HepG2 (cell line): ENCODE results near the gene TMEM198. TPM values are rescaled to one million over a fixed set of nuclear protein-coding genes. Genes with fewer than 3 reads are reported as not detected.

ENCODE experiments used
- ATF7 ChIP-seq, 2 experiments: fragments of 450-650 bp in 1 of 2; sonication (generic) in 1 of 2; formaldehyde crosslinking in 1 of 2; IDR thresholded peaks; 2 replicates each; pipeline versions ENCODE4 v1.4.0 to v1.6.1; 2016 to 2020; ENCODE audit warnings: antibody characterized with exemption in 1 of 2, mild to moderate bottlenecking in 1 of 2, missing genetic modification reagents in 1 of 2
- BRCA1 ChIP-seq: sonication (generic); formaldehyde crosslinking; IDR thresholded peaks from 2 replicates; pipeline ENCODE4 v1.4.0; 2020; ENCODE audit warnings: missing genetic modification reagents
- BRD4 ChIP-seq: sonication (generic); formaldehyde crosslinking; IDR thresholded peaks from 2 replicates; pipeline ENCODE4 v1.4.0; 2020; ENCODE audit warnings: missing genetic modification reagents
- EED ChIP-seq: sonication (generic); formaldehyde crosslinking; IDR thresholded peaks from 2 replicates; pipeline ENCODE4 v1.5.0; 2020; ENCODE audit warnings: mild to moderate bottlenecking, missing genetic modification reagents
- EHMT2 ChIP-seq: fragments of 200-600 bp; sonication (generic); IDR thresholded peaks from 2 replicates; pipeline ENCODE4 v1.7.0; 2017; ENCODE audit warnings: antibody characterized with exemption, low read depth, low read length, borderline replicate concordance
- FOXO1 ChIP-seq: sonication (generic); formaldehyde crosslinking; IDR thresholded peaks from 2 replicates; pipeline ENCODE4 v1.4.0; 2020; ENCODE audit warnings: missing genetic modification reagents
- GLI4 ChIP-seq: sonication (generic); formaldehyde crosslinking; IDR thresholded peaks from 2 replicates; pipeline ENCODE4 v1.5.1; 2020; ENCODE audit warnings: missing genetic modification reagents, mild to moderate bottlenecking, moderate library complexity, borderline replicate concordance
- GPN1 ChIP-seq: sonication (generic); formaldehyde crosslinking; IDR thresholded peaks from 2 replicates; pipeline ENCODE4 v1.5.1; 2020; ENCODE audit warnings: missing genetic modification reagents, borderline replicate concordance
- HOXA5 ChIP-seq: sonication (generic); formaldehyde crosslinking; IDR thresholded peaks from 2 replicates; pipeline ENCODE4 v1.4.0; 2020; ENCODE audit warnings: missing genetic modification reagents
- KAT7 ChIP-seq: IDR thresholded peaks from 2 replicates; pipeline ENCODE4 v1.6.1; 2018; ENCODE audit warnings: borderline replicate concordance, missing compliant biosample characterization
- KDM5B ChIP-seq: sonication (generic); formaldehyde crosslinking; IDR thresholded peaks from 2 replicates; pipeline ENCODE4 v1.4.0; 2020; ENCODE audit warnings: missing genetic modification reagents, mild to moderate bottlenecking, borderline replicate concordance
- KLF16 ChIP-seq, 2 experiments: sonication (generic) in 1 of 2; formaldehyde crosslinking in 1 of 2; IDR thresholded peaks; 2 replicates each; pipeline versions ENCODE4 v1.6.1 to v1.8.0; 2016 to 2023; ENCODE audit warnings: missing genetic modification reagents in 2 of 2, missing compliant biosample characterization in 1 of 2
- MATR3 ChIP-seq: sonication (generic); formaldehyde crosslinking; IDR thresholded peaks from 2 replicates; pipeline ENCODE4 v1.4.0; 2020; ENCODE audit warnings: missing genetic modification reagents
- SRSF4 ChIP-seq: fragments of 200-400 bp; formaldehyde crosslinking; IDR thresholded peaks from one replicate; pipeline ENCODE4 v1.6.1; 2018; ENCODE audit warnings: mild to moderate bottlenecking, low read depth, low read length, moderate library complexity; ENCODE audit not compliant: poor library complexity, severe bottlenecking
- TCF12 ChIP-seq, 2 experiments: fragments of 450-650 bp in 1 of 2; sonication (generic) in 1 of 2; formaldehyde crosslinking in 1 of 2; IDR thresholded peaks; 2 replicates each; pipeline versions ENCODE4 v1.6.1 to v1.8.0; 2017 to 2022; ENCODE audit warnings: antibody characterized with exemption in 1 of 2, mild to moderate bottlenecking in 1 of 2, missing genetic modification reagents in 1 of 2, moderate library complexity in 1 of 2
- ZBTB3 ChIP-seq: sonication (generic); formaldehyde crosslinking; IDR thresholded peaks from 2 replicates; pipeline ENCODE4 v1.4.0; 2020; ENCODE audit warnings: low read depth, mild to moderate bottlenecking, moderate library complexity, missing genetic modification reagents, borderline replicate concordance
- ZNF101 ChIP-seq: sonication (generic); formaldehyde crosslinking; IDR thresholded peaks from 2 replicates; pipeline ENCODE4 v1.4.0; 2020; ENCODE audit warnings: mild to moderate bottlenecking, low read depth, missing genetic modification reagents, borderline replicate concordance
- ZNF232 ChIP-seq: sonication (generic); formaldehyde crosslinking; IDR thresholded peaks from 2 replicates; pipeline ENCODE4 v1.4.0; 2020; ENCODE audit warnings: missing genetic modification reagents, borderline replicate concordance
- ZNF3 ChIP-seq: IDR thresholded peaks from 2 replicates; pipeline ENCODE4 v1.7.0; 2017; ENCODE audit warnings: inconsistent platforms
- polyA plus RNA-seq, 8 experiments: library from polyadenylated mRNA; depleted of rRNA in 3 of 8; stranded (reverse) in 7 of 8; unstranded in 1 of 8; fragments of >200 nt; fragmentation: Illumina TruSeq in 4 of 8; extraction: Trizol in 4 of 8; gene quantifications; 2 replicates each; pipeline versions ENCODE4 v1.2.1 to v1.2.3, GENCODE V29; 2011 to 2016; ENCODE audit warnings: low read depth in 4 of 8, missing spikeins in 1 of 8, mixed read lengths in 1 of 8; ENCODE audit not compliant: insufficient read depth in 1 of 8
- total RNA-seq, 5 experiments: library from RNA; depleted of rRNA; stranded (reverse); fragments of >200 nt; fragmentation: Illumina TruSeq; extraction: Trizol; gene quantifications; 2 replicates each; pipeline ENCODE4 v1.2.3, GENCODE V29; 2016; ENCODE audit warnings: low read depth in 1 of 5
- TF ChIP-seq, protein P1 (sequence below): sonication (generic); formaldehyde crosslinking; IDR thresholded peaks from 2 replicates; pipeline ENCODE4 v1.4.0; 2020; ENCODE audit warnings: mild to moderate bottlenecking, missing genetic modification reagents
- TF ChIP-seq, protein P2 (sequence below): sonication (generic); formaldehyde crosslinking; IDR thresholded peaks from 2 replicates; pipeline ENCODE4 v1.4.0; 2020; ENCODE audit warnings: mild to moderate bottlenecking, missing genetic modification reagents, borderline replicate concordance

Gene TMEM198
- total and polyA plus RNA-seq, 2 of the 13 experiments (the other 11 are each of a cell fraction or from before 2014, with no cell fraction given) = 17.3 to 23.5 TPM

DNA sequence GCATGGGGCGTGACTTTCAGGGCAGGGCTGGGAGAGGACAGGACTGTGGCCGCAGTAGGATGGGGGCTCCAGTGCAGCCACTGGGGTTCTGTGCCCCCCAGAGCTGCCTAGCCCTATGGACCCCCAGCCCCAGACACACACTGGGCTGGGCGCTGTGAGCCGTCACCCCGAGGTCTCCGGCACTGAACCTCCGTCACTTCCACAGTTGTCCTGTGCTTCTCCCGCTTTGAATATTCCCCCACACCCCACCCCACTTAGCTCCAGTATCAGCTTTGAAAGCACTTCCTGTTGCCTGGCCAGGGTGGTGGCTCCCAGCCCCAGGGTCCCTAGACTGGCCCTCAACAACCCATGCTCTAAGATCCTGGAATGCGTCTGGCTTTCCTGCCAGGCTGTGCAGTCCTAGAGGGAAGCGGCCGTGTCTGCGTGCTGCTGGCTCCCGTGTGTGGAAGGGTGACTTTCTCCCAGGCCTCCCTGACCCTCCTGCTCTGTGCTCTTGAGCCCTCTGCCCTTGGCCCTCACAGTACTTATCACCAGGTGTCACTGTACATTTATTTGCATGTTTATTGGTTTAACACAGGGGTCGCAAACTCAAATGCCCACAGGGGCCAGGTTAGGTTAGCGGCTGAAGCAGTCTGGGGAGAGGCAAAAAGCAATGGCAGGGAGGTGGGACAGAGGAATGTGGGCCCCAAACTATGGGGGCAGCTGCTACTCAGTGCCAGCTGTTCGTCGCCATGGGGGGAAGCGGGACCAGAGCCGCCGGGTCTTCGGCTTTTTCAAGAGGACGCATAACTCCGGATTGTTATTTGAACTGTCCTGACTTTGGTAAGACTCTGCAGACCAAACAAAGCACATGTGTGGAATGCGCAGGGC is 17.6 kb downstream of the TMEM198 start (continued):
- TF ChIP-seq ZBTB3 (CRISPR knock-in tag) = no peak
- no peak for TF ChIP-seq BRCA1 (CRISPR knock-in tag)
- TF ChIP-seq SRSF4 = no peak
- TF ChIP-seq, protein P1, sequence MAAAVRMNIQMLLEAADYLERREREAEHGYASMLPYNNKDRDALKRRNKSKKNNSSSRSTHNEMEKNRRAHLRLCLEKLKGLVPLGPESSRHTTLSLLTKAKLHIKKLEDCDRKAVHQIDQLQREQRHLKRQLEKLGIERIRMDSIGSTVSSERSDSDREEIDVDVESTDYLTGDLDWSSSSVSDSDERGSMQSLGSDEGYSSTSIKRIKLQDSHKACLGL = no peak
- TF ChIP-seq ZNF101 = no peak
- no peak for TF ChIP-seq GPN1
- no peak for TF ChIP-seq HOXA5 (CRISPR knock-in tag)
- TF ChIP-seq BRD4 = no peak
- no peak for TF ChIP-seq ATF7 (IDR thresholded peaks at IDR 0.05)
- no peak for TF ChIP-seq ATF7 (CRISPR knock-in tag; IDR thresholded peaks at IDR 0.05)
- TF ChIP-seq TCF12 (IDR thresholded peaks at IDR 0.05) = no peak
- no peak for TF ChIP-seq TCF12 (CRISPR knock-in tag; IDR thresholded peaks at IDR 0.05)
- peak; percentile 13; the same call in 1 of the 2 replicates for TF ChIP-seq EED (CRISPR knock-in tag)
- TF ChIP-seq KDM5B (CRISPR knock-in tag) = no peak; the same call in 1 of the 2 replicates
- peak; percentile 24; the same call in 1 of the 2 replicates for TF ChIP-seq FOXO1
- no peak for TF ChIP-seq KLF16 (CRISPR knock-in tag; IDR thresholded peaks at IDR 0.05)
- no peak for TF ChIP-seq EHMT2
- TF ChIP-seq ZNF232 (CRISPR knock-in tag) = no peak
- TF ChIP-seq, protein P2, sequence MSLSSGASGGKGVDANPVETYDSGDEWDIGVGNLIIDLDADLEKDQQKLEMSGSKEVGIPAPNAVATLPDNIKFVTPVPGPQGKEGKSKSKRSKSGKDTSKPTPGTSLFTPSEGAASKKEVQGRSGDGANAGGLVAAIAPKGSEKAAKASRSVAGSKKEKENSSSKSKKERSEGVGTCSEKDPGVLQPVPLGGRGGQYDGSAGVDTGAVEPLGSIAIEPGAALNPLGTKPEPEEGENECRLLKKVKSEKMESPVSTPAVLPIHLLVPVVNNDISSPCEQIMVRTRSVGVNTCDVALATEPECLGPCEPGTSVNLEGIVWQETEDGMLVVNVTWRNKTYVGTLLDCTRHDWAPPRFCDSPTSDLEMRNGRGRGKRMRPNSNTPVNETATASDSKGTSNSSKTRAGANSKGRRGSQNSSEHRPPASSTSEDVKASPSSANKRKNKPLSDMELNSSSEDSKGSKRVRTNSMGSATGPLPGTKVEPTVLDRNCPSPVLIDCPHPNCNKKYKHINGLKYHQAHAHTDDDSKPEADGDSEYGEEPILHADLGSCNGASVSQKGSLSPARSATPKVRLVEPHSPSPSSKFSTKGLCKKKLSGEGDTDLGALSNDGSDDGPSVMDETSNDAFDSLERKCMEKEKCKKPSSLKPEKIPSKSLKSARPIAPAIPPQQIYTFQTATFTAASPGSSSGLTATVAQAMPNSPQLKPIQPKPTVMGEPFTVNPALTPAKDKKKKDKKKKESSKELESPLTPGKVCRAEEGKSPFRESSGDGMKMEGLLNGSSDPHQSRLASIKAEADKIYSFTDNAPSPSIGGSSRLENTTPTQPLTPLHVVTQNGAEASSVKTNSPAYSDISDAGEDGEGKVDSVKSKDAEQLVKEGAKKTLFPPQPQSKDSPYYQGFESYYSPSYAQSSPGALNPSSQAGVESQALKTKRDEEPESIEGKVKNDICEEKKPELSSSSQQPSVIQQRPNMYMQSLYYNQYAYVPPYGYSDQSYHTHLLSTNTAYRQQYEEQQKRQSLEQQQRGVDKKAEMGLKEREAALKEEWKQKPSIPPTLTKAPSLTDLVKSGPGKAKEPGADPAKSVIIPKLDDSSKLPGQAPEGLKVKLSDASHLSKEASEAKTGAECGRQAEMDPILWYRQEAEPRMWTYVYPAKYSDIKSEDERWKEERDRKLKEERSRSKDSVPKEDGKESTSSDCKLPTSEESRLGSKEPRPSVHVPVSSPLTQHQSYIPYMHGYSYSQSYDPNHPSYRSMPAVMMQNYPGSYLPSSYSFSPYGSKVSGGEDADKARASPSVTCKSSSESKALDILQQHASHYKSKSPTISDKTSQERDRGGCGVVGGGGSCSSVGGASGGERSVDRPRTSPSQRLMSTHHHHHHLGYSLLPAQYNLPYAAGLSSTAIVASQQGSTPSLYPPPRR (CRISPR knock-in tag) = peak; percentile 45
- 0 out of 2 replicates have a peak, but pooled peaks have one; percentile 52 for TF ChIP-seq GLI4 (CRISPR knock-in tag)
- TF ChIP-seq KAT7 (CRISPR knock-in tag) = no peak
- no peak for TF ChIP-seq MATR3 (CRISPR knock-in tag)
- no peak for TF ChIP-seq ZNF3 (CRISPR knock-in tag)
